Activated CD4-positive, CD25-positive, alpha-beta regulatory T cell (primary cell): ENCODE results near the gene ZNF423.

ENCODE experiments used
- DNase-seq, 4 experiments: peaks; one replicate each; lab custom pipeline; 2025; lab: John Stamatoyannopoulos, UW

The ZNF423 gene

DNA sequence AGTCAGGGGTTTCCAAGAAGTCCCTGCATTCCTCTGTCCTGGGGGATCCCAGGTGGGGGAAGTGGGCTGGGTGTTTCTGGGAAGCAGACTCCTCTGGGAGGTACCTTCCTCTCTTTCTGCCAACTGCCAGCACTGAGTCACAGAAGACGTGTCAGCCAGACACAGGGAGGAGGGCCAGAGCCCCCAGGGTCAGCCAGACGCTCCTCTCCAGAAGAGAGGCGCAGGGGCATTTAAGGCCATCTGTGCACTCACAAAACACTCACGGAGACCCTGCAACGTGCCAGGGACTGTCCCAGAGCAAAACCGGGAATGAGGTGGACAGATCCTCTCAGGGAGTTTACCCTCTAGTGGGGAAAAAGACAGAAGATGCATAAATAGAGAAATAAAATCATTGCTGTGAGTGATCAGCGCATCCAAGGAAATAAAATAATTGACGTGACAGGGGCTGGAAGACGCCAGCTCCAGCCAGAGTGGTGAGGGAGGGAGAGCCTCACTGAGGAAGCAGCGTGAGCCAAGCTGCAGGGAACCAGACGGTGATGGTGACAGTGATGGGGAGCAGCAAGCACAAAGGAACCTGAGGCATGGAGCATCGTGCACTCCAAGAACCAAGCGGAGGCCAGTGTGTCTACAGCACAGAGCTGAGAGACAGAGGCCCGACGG, 105.4 kb downstream of the ZNF423 start:
- DNase-seq: no peak

DNA sequence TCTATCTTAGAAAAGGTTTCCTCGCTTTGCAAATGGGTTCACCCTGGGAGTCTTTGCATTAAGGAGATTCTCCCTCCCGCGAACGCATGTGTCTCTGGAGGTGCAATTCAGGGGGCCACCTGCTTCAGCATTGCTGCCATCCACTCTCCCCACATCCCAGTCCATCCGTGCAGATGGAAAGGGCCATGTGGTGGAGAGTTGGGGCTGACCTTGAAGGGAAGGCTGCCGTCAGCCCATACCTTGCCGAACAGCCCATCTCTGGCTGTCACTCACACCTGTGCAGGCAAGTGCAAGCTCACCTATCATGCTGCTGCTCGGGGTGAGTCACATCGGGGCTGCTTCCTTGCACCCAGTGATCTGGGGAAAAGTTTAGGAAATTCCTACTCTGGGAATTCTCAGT, 106.1 kb downstream of the ZNF423 start:
- no peak for DNase-seq

DNA sequence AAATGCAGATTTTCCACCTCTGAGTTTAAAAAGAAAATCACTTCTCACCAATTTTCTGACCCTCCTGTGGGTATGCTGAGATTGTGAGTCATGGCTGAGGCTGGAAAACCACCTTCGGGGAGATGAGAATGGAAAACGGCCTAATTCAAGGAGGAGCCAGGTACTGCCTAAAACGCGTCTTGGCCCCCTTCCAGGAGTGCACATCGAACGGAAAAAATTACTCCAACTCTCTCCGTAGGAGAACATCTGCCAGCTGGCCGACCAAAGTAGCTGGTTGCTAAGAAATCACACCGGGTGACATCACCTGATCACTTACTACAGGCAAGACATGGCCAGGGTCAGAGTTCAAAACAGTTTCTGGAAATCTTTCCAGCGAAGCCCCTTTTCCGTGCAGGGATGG, 107.6 kb downstream of the ZNF423 start:
- no peak for DNase-seq

DNA sequence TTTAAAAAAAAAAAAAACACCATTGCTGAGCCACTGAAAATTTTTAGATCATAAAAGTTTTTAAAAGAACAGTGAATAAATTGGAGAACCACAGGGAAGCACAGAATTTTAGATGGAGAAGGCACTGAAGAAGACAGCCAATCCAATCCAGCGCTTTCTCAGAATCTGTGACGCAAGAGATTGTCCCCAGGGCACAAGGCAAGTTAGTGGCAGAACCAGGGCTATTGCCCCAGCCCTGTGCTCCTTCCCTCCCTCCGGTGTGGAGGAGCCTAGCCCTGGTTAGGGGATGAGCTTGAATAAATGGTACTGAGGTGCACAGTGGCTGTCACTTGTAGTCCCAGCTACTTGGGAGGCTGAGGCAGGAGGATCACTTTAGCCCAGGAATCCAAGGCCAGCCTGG, 108.3 kb downstream of the ZNF423 start:
- DNase-seq: no peak

DNA sequence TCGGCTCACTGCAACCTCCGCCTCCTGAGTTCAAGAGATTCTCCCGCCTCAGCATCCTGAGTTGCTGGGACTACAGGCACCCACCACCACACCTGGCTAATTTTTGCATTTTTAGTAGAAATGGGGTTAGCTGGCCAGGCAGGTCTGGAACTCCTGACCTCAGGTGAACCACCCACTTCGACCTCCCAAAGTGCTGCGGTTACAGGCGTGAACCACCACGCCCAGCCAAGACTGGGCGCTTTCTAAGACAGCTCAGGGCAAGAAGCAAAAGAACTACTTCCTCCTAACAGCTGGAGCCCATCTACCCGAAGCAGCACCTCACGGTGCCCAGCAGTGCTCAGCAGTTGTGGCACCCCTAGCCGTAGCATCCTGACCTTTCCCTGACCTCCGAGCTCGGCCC, 109.4 kb downstream of the ZNF423 start:
- DNase-seq: no peak

DNA sequence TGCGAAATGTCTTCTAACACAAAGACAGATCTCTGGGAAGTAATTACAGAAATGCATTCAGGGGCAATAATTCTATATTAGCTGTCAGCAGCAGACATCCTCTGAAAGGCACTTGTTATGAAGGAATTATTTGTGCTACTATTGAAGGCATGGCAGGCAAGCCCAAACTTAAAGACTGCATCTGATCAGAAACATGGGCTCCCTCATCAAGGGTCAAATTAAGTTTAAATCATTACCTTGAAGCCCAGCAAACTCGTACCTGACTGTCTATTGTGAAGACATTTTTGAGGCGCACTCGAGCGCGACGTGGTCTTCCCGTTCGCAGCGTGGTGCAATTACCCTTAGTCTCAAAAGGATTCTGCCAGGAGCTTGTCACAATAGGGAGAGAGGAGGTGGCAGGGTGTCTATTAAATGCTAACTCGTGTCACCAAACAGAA, 110.6 kb downstream of the ZNF423 start:
- no peak for DNase-seq

DNA sequence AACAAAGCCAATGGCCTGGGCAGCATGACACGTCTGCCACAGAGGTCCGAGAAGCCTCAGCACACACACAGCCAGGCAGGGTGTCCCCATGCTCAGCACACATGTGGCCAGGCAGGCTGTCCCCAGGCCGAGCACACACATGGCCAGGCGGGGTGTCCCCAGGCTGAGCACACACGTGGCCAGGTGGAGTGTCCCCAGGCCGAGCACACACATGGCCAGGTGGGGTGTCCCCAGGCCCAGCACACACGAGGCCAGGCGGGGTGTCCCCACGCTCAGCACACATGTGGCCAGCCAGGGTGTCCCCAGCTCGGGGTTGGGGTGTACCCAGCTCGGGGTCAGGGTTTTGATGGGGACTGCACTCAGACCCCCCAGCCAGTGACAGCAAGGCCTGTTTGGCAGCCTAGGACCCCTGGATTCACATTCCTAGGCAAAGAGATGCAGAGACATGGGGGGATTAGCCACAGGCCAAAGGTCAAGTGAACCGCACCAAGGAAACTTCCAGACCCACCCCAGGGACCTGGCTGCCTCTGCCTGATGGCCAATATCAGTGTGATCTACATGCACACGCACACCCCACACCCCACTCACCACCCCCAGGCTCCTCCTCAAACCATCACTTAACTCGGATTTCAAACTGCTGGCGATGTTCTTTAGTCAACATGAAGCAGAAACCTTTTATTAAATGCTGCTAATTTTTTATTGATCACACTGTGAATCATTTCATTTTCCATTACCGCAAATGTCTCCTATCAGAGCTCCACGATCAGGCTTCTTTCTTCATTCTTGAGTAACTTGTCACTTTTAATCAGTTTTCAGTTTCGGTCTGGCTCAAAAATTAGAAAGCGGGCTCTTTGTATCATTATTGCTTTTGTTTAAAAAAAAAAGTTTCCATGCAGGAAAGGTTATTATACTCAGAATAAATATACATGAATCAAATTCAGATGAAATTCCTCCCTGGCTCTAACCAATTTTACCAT, 111.4 kb downstream of the ZNF423 start:
- no peak for DNase-seq

DNA sequence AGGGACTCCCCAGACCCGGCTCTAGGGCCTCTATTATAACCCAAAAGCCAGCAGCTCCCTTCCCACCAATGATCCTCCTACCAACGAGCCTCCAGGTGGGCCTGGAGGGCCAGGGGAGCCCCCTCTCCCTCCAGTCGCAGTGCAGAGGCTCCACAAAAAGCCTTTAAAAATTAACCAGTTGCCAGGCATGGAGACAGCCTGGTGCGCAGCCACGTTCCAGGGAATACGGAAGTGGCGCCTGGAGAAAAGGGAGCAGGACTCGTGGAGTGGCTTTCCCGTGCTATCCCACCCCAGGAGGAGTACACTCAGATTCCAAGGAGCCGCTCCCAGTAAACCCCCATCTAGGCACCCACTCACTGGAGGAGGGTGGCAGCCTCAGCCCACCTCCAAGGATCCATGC, 112.3 kb downstream of the ZNF423 start:
- no peak for DNase-seq

DNA sequence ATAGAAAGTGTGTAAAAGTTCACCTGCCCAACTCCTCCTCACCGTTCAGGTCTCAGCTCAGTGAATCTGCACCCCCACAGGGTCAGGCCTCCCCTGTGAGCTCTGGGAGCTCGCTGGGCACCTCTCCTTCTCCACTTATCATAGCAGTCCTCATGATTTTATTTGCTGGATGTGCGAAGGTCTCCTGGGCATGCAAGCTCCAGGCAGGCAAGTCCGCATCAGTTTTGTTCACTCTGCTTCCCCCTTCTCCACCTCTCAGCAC, 112.8 kb downstream of the ZNF423 start:
- DNase-seq: no peak

DNA sequence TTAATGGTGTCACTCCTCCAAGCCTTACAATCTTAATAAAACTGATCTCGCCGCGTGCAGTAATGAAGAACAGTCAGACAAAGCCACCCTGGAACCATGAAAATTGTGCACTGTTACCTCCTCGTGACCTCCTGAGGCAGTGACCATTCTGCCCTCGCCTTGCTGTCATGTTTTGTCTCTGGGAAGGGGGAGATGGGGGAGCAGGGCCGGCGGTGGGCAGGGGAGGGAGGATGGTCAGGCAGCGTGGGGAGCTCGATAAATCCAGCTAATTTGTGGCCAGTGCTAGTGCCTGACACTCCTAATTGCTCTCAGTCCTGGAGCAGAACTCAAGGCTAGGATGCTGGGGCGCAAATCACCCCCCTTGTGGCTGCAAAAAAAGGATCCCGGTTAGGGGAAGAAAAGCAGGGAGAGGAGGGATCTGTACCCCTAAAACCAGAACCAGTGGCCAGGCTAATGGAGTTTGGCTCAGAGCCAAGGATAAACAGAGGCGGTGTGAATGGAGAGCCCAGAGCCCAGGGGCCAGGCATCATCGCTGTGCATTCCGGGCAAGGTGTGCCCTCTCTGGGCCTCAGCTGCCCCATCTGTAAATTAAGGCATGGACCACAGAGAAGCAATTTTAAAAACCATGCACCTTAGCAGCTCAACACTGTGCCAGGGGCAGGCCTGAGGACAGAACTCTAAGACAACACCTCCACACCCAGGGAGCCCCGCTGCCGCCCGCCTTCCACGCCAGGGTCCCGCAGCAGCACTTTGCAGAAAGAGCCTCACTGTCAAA, 113.3 kb downstream of the ZNF423 start:
- no peak for DNase-seq

DNA sequence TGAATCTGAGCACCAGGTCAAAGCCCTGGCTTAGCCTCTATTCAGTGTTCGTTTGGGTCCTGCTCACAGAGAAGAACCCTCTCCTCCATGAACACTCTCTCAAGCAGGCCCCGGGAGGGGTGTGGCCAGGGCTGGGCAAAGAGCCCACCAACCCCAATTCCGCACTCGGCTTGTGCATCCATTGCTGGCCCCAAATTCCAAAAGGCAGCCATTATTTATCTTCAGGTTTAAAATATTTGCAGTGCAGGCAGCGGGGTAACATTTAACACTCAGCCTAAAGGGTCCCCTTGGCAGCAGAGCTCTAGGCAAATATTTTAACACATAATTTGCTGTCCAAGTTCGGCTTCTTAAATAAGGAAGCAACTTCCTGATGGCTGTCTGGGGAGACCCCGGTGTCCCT, 115.7 kb downstream of the ZNF423 start:
- DNase-seq: no peak

DNA sequence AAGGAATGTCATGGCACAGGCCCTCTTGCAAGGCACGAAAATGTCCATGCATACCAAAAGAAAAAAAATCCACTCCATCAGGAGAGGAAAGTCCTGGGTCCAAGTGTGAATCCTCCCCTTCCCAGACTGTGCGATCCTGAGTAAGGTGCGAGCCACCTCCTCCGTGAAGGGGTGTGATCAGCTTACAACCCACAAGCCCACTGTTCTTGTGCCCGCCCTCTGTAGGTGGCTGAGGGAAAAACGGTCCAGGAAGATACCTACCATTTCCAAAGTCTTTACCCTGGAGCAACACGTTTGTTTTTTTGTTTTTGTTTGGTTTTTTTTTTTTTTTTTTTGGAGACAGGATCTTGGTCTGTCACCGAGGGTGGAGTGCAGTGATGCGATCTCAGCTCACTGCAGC, 116.5 kb downstream of the ZNF423 start:
- DNase-seq: no peak

DNA sequence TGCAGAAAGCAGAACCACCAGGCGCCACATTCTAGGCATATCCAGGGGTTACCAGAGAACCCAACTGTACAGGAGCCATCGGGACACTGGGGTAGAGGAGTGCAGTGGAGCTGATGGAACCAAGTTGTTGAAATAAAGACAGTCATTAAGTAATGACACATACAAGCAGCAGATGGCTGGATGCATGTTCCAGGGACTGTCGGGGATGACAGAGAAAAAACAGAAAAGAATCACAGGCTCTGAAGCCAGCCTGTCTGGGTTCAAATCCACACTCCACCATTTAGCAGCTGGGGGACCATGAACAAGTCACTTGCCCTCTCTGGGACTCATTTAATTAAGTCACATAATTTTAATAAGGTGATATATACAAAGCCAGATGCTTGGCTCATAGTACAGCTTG, 117.1 kb downstream of the ZNF423 start:
- no peak for DNase-seq

DNA sequence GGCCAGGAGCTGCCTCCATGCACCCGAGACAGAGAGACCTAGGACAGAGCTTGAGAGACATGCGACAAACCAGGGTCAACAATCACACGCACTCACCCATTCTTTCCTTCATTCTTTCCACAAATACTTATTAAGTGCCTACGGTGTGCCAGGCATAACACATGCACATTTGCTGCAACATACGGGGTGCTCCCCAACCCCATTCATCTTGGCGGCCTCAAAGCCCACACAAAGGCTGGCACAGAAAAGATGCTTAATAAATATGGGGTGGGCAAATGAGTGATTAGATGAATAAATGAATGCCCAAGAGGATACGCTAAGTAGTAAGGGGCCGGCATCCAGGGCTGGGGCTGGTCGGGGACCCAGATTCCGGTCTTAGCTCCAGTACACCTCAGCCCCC, 117.9 kb downstream of the ZNF423 start:
- no peak for DNase-seq

DNA sequence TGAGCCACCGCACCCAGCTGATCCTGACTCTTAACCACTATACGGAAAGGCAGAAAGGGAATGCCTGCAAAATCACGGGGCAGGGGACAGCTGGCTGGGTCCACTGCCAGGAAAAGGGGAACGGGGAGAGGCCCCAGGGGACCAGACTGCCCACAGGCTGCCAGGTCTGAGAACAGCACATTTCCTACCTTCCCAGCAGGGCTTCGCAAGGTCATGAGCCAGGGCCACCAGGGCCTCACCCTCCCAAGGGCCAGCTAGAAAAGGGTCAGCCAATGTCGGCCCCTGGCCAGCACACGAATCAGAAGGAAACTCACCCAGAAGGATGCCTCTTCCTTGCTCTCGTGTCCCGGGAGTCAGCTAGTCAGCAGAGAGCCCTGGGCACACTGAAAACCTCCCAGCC, 118.4 kb downstream of the ZNF423 start:
- no peak for DNase-seq

DNA sequence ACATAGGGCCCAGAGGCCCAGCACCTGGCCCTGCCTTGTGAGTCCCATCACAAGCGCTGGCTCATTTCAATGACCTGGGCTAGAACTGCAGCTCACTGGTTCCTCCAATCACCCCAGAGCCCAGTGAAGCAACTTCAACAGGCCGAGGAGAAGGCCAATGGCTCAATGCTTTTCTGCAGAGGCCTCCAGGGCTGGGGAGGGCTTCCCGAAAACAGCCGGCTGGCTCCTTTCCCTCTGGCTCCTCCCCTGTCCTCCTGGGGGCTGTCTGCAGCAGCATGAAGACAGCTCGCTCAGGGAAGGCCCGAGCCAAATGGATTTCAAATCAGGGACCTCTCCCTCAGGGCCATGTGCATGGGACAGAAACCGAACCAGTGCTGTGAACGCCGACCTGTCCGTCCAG, 121.6 kb downstream of the ZNF423 start:
- no peak for DNase-seq

DNA sequence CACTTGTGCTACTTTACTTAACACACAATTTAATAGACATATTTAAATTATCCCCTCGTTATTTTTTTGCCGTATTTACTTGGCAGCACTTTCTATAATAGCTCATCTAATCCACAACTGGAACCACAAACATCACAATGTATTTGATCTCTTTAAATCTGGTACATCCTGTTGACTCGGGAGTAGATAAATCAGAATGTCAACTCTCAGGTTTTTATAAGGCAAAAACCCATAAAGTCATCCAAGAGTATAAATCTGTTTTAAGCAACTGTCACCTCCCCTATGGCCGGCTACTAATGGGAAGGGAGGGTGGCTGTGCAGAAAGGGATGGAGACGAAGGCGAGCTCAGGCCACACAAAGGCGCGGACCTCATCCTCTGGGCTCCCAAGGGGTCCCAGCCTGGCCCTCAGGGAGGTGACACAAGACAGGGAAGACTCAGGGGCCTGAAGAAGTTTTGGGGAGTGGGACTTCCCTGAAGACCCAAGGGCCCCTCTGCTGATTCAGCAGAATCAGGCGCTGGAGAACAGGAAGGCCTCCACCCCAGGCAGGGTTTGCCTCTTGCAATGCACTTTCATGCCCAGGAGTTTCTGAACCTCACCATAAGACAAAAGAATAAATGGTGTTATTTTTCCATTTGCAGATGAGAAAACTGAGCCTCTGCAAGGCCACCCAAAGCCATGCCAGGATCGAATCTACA, 122.5 kb downstream of the ZNF423 start:
- DNase-seq: no peak

DNA sequence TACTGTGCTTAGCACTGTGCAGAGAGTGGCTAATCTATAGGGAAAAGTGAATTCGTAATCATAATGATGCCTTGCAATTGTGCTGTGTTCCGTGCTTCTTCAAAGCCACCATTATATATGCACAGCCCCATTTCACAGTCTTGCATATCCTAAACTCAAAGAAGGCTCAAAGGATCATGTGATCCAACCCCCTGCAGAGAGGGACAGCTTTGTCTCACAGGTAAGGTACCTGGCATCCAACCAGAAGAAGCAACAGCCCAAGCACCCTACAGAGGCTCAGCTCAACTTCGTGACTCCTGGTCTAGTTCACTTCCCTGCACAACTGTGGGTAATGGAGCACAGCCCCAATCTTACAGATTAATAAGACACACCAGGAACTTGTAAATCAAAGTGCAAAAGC, 124.0 kb downstream of the ZNF423 start:
- DNase-seq: no peak

DNA sequence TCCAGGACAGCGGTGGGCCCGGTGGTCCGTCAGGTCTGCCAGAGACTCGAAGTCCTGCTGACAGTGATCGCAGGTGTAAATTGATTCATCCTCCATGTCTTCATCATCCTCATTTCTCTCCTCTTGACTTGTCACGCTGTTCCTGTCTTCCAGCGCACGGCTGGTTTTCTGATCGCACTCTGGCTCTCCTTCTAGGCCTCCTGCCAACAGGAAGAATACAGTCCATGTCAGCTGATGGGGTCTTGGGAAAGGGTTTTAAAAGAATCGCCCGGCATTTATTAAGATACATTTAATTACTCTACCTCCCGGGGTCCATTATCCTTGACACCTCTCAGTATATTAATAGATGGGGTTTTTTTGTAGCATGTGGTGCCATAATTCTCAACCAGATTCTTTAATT, 125.1 kb downstream of the ZNF423 start:
- DNase-seq: no peak

DNA sequence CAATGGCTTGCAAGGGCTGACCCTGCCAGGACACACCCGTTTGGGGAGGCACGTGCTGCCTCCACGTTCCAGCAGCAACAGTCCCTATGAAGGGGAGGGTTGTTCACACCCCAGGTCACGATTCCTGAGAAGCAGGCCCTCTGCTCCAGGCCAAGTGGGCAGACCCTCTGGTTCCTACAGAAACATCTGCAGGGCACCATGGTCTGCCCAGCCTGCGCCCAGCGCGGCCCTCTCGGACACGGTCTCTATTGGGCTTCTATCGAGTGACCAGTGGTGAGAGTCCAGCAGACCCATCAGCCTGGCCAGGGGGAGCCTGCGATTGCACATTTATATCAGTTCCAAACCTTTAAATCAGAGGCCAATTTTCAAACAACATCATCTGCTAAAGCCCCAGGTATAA, 128.3 kb downstream of the ZNF423 start:
- no peak for DNase-seq

DNA sequence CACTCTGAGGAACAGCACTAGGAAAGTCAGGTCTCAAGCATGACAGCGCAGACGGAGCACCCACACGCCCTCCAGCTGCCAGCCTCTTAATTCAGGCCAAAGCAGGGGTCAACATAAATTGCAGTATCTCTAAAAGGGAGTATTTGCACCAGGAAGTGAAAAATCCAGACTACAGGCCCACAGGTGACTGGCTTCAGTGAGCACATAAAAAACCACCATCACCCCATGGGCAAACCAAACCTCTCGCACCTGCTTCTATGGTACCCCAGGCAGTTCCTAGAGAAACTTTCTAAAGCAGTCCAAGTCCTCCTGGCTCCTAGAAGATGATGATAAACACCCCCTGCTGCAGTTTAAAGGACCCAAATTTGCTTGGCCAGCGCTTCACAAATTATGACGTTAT, 129.8 kb downstream of the ZNF423 start:
- no peak for DNase-seq

DNA sequence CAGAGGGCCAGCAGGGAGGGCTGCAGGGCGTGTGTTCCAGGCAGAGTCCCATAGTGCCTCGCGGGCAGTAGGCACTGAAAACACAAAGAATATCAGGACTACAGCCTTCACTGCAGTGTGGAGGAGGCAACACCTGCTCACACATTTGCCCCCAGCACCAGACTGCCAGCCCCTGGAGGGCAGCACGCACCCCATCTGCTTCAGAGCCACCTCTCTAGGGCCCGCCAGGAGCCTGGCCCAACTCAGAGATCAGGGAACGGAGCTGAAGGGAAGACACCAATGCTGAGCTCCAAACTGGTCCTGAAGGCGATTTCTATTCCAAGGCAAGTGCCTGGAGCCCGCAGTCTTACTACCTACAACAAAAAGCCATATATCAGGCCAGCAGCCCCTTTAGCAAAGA, 130.3 kb downstream of the ZNF423 start:
- DNase-seq: no peak
